HG02571 (cell line): ENCODE measurements around the gene COL4A1.

Experiments
- ATAC-seq: cut with Tn5 transposase; IDR thresholded peaks from one replicate; pipeline ENCODE4 v1.9.1; 2021; ENCODE audit warnings: mild to moderate bottlenecking, moderate library complexity; ENCODE audit not compliant: unreplicated experiment

The COL4A1 gene

GRCh38 chr13:110280231-110280813 lies 26.6 kb downstream of the COL4A1 start:
- ATAC-seq, result no peak

- ATAC-seq, result no peak
These were observed 27.3 kb downstream of the COL4A1 start for GRCh38 chr13:110279684-110280083.

- no peak for ATAC-seq
These were observed 28.1 kb downstream of the COL4A1 start for GRCh38 chr13:110278859-110279258.

GRCh38 chr13:110277357-110277975 lies 29.5 kb downstream of the COL4A1 start:
- ATAC-seq, result no peak

GRCh38 chr13:110276553-110276950 lies 30.4 kb downstream of the COL4A1 start:
- no peak for ATAC-seq

GRCh38 chr13:110275931-110276552 lies 30.9 kb downstream of the COL4A1 start:
- ATAC-seq, result no peak

- ATAC-seq, result no peak
These were observed 32.3 kb downstream of the COL4A1 start for GRCh38 chr13:110274687-110275086.

GRCh38 chr13:110273254-110273653 lies 33.7 kb downstream of the COL4A1 start:
- no peak for ATAC-seq

- no peak for ATAC-seq
These were observed 34.3 kb downstream of the COL4A1 start for GRCh38 chr13:110272651-110273050.

- ATAC-seq, result no peak
These were observed 34.7 kb downstream of the COL4A1 start for GRCh38 chr13:110272227-110272626.

- ATAC-seq, result no peak
These were observed 35.6 kb downstream of the COL4A1 start for GRCh38 chr13:110271313-110271712.

- no peak for ATAC-seq
These were observed 36.5 kb downstream of the COL4A1 start for GRCh38 chr13:110270507-110270906.

- no peak for ATAC-seq
These were observed 37.3 kb downstream of the COL4A1 start for GRCh38 chr13:110269509-110270185.

GRCh38 chr13:110268576-110269185 lies 38.3 kb downstream of the COL4A1 start:
- ATAC-seq, result no peak

GRCh38 chr13:110268061-110268460 lies 38.9 kb downstream of the COL4A1 start:
- no peak for ATAC-seq

- no peak for ATAC-seq
These were observed 40.0 kb downstream of the COL4A1 start for GRCh38 chr13:110266983-110267382.

- no peak for ATAC-seq
These were observed 40.5 kb downstream of the COL4A1 start for GRCh38 chr13:110266431-110266809.

GRCh38 chr13:110265682-110266430 lies 41.1 kb downstream of the COL4A1 start:
- ATAC-seq, result no peak

- no peak for ATAC-seq
These were observed 41.6 kb downstream of the COL4A1 start for GRCh38 chr13:110265341-110265681.

GRCh38 chr13:110264685-110265275 lies 42.2 kb downstream of the COL4A1 start:
- ATAC-seq, result no peak

GRCh38 chr13:110263888-110264287 lies 43.1 kb downstream of the COL4A1 start:
- no peak for ATAC-seq
